Hematopoietic multipotent progenitor cell (in vitro differentiated cells): ENCODE measurements around the gene CFAP410. TPM values are rescaled to one million over a fixed set of nuclear protein-coding genes. Genes with fewer than 3 reads are reported as not detected.
A peak's percentile ranks its signal among the peaks of the same experiment; 100 is the strongest.
"Not testable (repeated sequence)": the region's sequence is repeated elsewhere in the genome, so short reads cannot be mapped to it uniquely, and the experiment has no call there.

ENCODE experiments used
- DNase-seq, 3 donors: peaks; one replicate each; pipeline ENCODE4 v3.0.0-alpha.2; 2011 to 2015; ENCODE audit warnings: low read depth in 2 of 3, low spot score in 2 of 3
- total RNA-seq: library from RNA; depleted of rRNA; stranded (reverse); fragments of >200 nt; gene quantifications from one replicate; pipeline ENCODE4 v1.2.3, GENCODE V29; 2012

The CFAP410 gene
- total RNA-seq, 1 donor = 19.7 TPM

GRCh38 chr21:44289381-44290010 lies 49.7 kb downstream of the CFAP410 start:
- no peak for DNase-seq

GRCh38 chr21:44288251-44289110 lies 50.7 kb downstream of the CFAP410 start:
- no peak for DNase-seq

DNA sequence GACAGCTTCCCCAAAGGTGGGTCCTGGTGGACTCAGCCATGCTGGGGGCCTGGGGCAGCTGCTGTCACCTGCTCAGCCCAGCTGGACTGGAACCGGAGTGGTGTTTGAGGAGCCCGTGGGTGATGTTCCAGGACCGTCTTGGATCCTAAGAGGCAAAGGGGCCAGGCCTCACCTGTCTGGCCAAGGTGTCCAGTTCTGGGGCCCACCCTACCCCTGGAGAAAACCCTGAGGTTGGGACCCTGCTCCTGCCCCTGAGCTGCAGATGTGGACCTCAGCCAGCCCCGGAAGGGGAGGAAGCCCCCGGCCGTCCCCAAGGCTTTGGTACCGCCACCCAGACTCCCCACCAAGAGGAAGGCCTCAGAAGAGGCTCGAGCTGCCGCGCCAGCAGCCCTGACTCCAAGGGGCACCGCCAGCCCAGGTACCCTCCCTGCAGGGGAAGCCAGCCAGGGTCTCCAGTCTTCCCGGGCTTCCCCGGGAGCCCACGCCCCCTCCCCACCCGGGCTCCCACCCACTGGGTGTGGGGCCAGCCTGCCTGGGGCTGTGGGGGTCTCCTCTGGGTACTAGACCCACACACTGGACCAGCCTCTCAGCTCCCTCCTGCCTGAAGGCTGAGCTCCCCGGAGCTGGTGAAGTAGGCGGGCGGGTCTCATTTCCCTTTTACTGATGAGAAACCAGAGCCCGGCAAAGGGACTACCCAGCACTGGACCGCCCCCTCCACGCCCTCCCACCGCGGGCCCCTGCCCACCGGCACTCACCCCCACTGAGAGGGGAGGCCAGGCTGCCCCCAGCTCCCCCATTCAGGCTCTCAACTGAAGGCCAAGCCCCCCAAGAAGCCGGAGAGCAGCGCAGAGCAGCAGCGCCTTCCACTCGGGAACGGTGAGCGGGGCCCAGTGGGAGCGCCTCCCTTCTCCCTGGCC lies 52.2 kb downstream of the CFAP410 start:
- no peak for DNase-seq

DNA sequence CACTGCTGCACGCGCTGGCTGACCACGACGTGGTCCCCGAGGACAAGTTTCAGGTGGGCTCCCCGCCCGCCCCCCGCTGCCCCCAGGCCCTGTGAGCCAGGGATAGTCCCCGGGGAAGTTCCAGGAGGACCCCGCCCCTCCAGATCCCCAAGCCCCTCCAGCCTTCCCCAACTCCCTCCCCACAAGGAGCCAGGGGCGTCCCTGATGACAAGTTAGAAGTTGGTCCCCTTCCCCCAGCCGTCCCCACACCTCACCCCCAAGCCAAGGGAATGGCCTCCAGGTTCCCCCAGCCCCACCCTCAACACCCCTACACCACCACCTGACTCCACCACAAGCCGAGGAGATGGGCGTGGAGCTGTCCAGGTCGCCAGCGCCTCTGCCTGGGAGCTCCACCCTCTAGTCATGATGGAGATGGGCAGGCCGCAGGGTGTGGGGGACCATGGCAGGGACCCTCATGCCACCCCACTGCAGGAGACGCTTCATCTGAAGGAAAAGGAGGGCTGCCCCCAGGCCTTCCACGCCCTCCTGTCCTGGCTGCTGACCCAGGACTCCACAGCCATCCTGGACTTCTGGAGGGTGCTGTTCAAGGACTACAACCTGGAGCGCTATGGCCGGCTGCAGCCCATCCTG lies 53.0 kb downstream of the CFAP410 start:
- no peak for DNase-seq

GRCh38 chr21:44285138-44285992 lies 53.8 kb downstream of the CFAP410 start, which contains the start of gene AIRE:
TSS of gene AIRE (plus strand) at chr21:44285876. CDS start at chr21:44286007, 131 bp downstream.
- DNase-seq = peak in 1 of 3 donors; percentile 24

- peak in 1 of 3 donors; percentile 51 for DNase-seq
These were observed 55.2 kb downstream of the CFAP410 start for GRCh38 chr21:44283948-44284347.

DNA sequence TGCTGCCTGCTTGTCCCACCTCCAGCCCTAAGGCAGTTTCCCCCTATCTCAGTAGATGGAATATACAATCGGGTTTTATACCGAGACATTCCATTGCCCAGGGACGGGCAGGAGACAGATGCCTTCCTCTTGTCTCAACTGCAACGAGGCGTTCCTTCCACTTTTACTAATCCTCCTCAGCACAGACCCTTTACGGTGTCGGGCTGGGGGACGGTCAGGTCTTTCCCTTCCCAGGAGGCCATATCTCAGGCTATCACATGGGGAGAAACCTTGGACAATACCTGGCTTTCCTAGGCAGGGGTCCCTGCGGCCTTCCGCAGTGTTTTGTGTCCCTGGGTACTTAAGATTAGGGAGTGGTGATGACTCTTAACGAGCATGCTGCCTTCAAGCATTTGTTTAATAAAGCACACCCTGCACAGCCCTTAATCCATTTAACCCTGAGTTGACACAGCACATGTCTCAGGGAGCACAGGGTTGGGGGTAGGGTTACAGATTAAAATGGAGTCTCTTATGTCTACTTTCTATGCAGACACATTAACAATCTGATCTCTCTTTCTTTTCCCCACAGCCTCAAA lies 55.9 kb downstream of the CFAP410 start:
- DNase-seq = not testable (repeated sequence)

DNA sequence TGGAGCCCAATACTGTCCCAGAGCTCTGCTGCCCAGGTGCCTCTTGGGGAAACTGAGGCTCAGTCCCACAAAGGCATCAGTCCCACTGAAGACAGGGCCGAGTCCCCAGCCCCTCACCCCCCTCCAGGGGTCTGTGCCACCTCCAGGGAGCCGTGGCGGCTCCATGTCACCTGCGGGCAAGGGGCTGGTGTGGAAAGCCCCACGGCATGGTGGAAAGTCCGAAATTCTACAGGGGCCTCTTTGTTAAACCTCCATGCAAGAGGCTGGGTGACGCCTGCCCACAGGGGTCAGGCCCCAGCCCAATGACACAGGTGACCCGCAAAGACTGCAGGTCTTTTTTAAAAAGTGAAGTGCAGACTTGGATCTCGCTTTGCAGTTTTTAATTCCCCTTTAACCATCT lies 56.8 kb downstream of the CFAP410 start:
- DNase-seq = no peak

- no peak for DNase-seq
These were observed 57.4 kb downstream of the CFAP410 start for GRCh38 chr21:44281801-44282200.

- DNase-seq = no peak
These were observed 59.6 kb downstream of the CFAP410 start for GRCh38 chr21:44279354-44280260.

Other genes starting within 250 kb of the CFAP410 start
- 7.8 TPM for gene PWP2, start 232.0 kb downstream of the CFAP410 start, total RNA-seq
- 25.6 TPM for gene GATD3, start 205.7 kb downstream of the CFAP410 start, total RNA-seq
- gene ICOSLG, start 98.4 kb downstream of the CFAP410 start, total RNA-seq = 4.3 TPM
- not detected for gene DNMT3L, start 77.5 kb downstream of the CFAP410 start, total RNA-seq
- gene AIRE, start 53.5 kb downstream of the CFAP410 start, total RNA-seq = 0.27 TPM
- 278 TPM for gene PFKL, start 39.3 kb downstream of the CFAP410 start, total RNA-seq
- gene TRPM2, start 14.2 kb upstream of the CFAP410 start, total RNA-seq = 3.5 TPM
- gene LRRC3, start 116.1 kb upstream of the CFAP410 start, total RNA-seq = 1.1 TPM
- gene KRTAP10-1, start 200.8 kb upstream of the CFAP410 start, total RNA-seq = not detected
- gene KRTAP10-2, start 212.1 kb upstream of the CFAP410 start, total RNA-seq = not detected
- gene KRTAP10-3, start 219.4 kb upstream of the CFAP410 start, total RNA-seq = not detected
- gene KRTAP10-4, start 234.3 kb upstream of the CFAP410 start, total RNA-seq = not detected
- not detected for gene KRTAP10-5, start 241.2 kb upstream of the CFAP410 start, total RNA-seq